ENCODE measurements around the gene DAB1. TPM values are rescaled to one million over a fixed set of nuclear protein-coding genes. Genes with fewer than 3 reads are reported as not detected.

DAB1 gene
- polyA plus RNA-seq, 1 donor from 2014 or later = 11.4 TPM

- H3K36me3 ChIP-seq (ENCODE audit: insufficient read depth, low read length) = no peaks in the 10 kb centered on the region
- H3K9ac ChIP-seq (ENCODE audit: low read length) = no peak overlapping the region
- no peak overlapping the region for H2AFZ ChIP-seq (ENCODE audit: low read depth, low read length)
- no peaks in the 10 kb centered on the region for H3K9me3 ChIP-seq (ENCODE audit: low read length)
- H3K4me2 ChIP-seq (ENCODE audit: low read length) = no peak overlapping the region
- no peak overlapping the region for H3K27ac ChIP-seq (ENCODE audit: low read length)
- H3K9me2 ChIP-seq (ENCODE audit: insufficient read depth, low read length) = no peaks in the 10 kb centered on the region
- no peak overlapping the region for H3K4me3 ChIP-seq (ENCODE audit: low read length)
- H4K20me1 ChIP-seq (ENCODE audit: insufficient read depth) = no peaks in the 10 kb centered on the region
- no peaks in the 10 kb centered on the region for H3F3A ChIP-seq (ENCODE audit: insufficient read depth, low read length, poor library complexity, severe bottlenecking)
- no peaks in the 10 kb centered on the region for H3K27me3 ChIP-seq (ENCODE audit: insufficient read depth, low read depth, low read length)
- no peak for TF ChIP-seq RAD21 (conservative IDR thresholded peaks at IDR 0.05)
- no peak for TF ChIP-seq MXI1 (conservative IDR thresholded peaks at IDR 0.05; ENCODE audit: poor library complexity, severe bottlenecking)
- TF ChIP-seq CTCF (IDR thresholded peaks at IDR 0.05; ENCODE audit: poor library complexity, severe bottlenecking) = no peak
- no peak for TF ChIP-seq REST (IDR thresholded peaks at IDR 0.05; ENCODE audit: borderline replicate concordance)
- TF ChIP-seq TAF1 (IDR thresholded peaks at IDR 0.05; ENCODE audit: low read depth) = no peak
- no peak for TF ChIP-seq SMC3 (conservative IDR thresholded peaks at IDR 0.05; ENCODE audit: poor library complexity)
- TF ChIP-seq EP300 (conservative IDR thresholded peaks at IDR 0.05; ENCODE audit: poor library complexity, severe bottlenecking) = no peak
- TF ChIP-seq POLR2AphosphoS5 (IDR thresholded peaks at IDR 0.05) = no peak
- no peak for TF ChIP-seq EZH2 (IDR thresholded peaks at IDR 0.05; ENCODE audit: borderline replicate concordance, insufficient read depth, low read length, poor library complexity, severe bottlenecking)
- no peaks in the 10 kb centered on the region for H3K79me2 ChIP-seq (replicated peaks; ENCODE audit: insufficient read depth, low read length)
These were observed 151.7 kb downstream of the DAB1 start for GRCh38 chr1:57272150-57272549.

- Histone ChIP-seq H3K9ac (ENCODE audit: low read length) (no peak overlapping the region), H3K9me2 (ENCODE audit: insufficient read depth, low read length) (no peaks in the 10 kb centered on the region), H4K20me1 (ENCODE audit: insufficient read depth) (no peaks in the 10 kb centered on the region), H3K36me3 (ENCODE audit: insufficient read depth, low read length) (no peaks in the 10 kb centered on the region), H2AFZ (ENCODE audit: low read depth, low read length) (no peak overlapping the region), H3K4me3 (ENCODE audit: low read length) (no peak overlapping the region), H3K27ac (ENCODE audit: low read length) (no peak overlapping the region), H3K9me3 (ENCODE audit: low read length) (no peaks in the 10 kb centered on the region), H3K79me2 (replicated peaks; ENCODE audit: insufficient read depth, low read length) (no peaks in the 10 kb centered on the region), H3K4me2 (ENCODE audit: low read length) (no peak overlapping the region), H3K27me3 (ENCODE audit: insufficient read depth, low read depth, low read length) (no peaks in the 10 kb centered on the region), H3F3A (ENCODE audit: insufficient read depth, low read length, poor library complexity, severe bottlenecking) (no peaks in the 10 kb centered on the region)
- TF ChIP-seq RAD21 (conservative IDR thresholded peaks at IDR 0.05) (no peak), SMC3 (conservative IDR thresholded peaks at IDR 0.05; ENCODE audit: poor library complexity) (no peak), EZH2 (IDR thresholded peaks at IDR 0.05; ENCODE audit: borderline replicate concordance, insufficient read depth, low read length, poor library complexity, severe bottlenecking) (no peak), POLR2AphosphoS5 (IDR thresholded peaks at IDR 0.05) (no peak), CTCF (IDR thresholded peaks at IDR 0.05; ENCODE audit: poor library complexity, severe bottlenecking) (no peak), EP300 (conservative IDR thresholded peaks at IDR 0.05; ENCODE audit: poor library complexity, severe bottlenecking) (no peak), REST (IDR thresholded peaks at IDR 0.05; ENCODE audit: borderline replicate concordance) (no peak), MXI1 (conservative IDR thresholded peaks at IDR 0.05; ENCODE audit: poor library complexity, severe bottlenecking) (no peak), TAF1 (IDR thresholded peaks at IDR 0.05; ENCODE audit: low read depth) (no peak)
These were observed 152.7 kb downstream of the DAB1 start for GRCh38 chr1:57270927-57271698.

All from neural cell (in vitro differentiated cells).